HepG2 (cell line): ENCODE measurements around the gene NT5C. TPM values are rescaled to one million over a fixed set of nuclear protein-coding genes. Genes with fewer than 3 reads are reported as not detected.

Experiments used
- AGO1 ChIP-seq: fragments of 200-400 bp; formaldehyde crosslinking; IDR thresholded peaks from 2 replicates; pipeline ENCODE4 v1.6.1; 2017; ENCODE audit warnings: mild to moderate bottlenecking, low read depth, low read length, moderate library complexity; ENCODE audit not compliant: poor library complexity, severe bottlenecking
- ELF1 ChIP-seq: sonication (generic); formaldehyde crosslinking; IDR thresholded peaks from 2 replicates; pipeline ENCODE4 v1.4.0; 2020; ENCODE audit warnings: missing genetic modification reagents
- IRF2 ChIP-seq: IDR thresholded peaks from 2 replicates; pipeline ENCODE4 v1.6.1; 2018; ENCODE audit warnings: missing genetic modification reagents, missing compliant biosample characterization
- MAFK ChIP-seq, 2 experiments: IDR thresholded peaks in 1 of 2; conservative IDR thresholded peaks in 1 of 2; 2 replicates each; pipeline ENCODE4 v1.6.1; 2011; ENCODE audit warnings: improper control_type of control experiment in 2 of 2, low read length in 2 of 2
- NFE2L2 ChIP-seq: fragments of 150-350 bp; IDR thresholded peaks from 2 replicates; pipeline ENCODE4 v1.6.1; 2014; ENCODE audit warnings: low read length
- PHF21A ChIP-seq: sonication (generic); formaldehyde crosslinking; IDR thresholded peaks from 2 replicates; pipeline ENCODE4 v1.5.0; 2020; ENCODE audit warnings: mild to moderate bottlenecking, missing genetic modification reagents
- PHF8 ChIP-seq: sonication (generic); formaldehyde crosslinking; IDR thresholded peaks from 2 replicates; pipeline ENCODE4 v1.5.0; 2020; ENCODE audit warnings: missing genetic modification reagents
- POLR2AphosphoS2 ChIP-seq: IDR thresholded peaks from 2 replicates; pipeline ENCODE4 v1.6.1; 2011; ENCODE audit warnings: low read depth, low read length, improper control_type of control experiment
- TBL1XR1 ChIP-seq: fragments of 150-350 bp; IDR thresholded peaks from 2 replicates; pipeline ENCODE4 v1.6.1; 2014; ENCODE audit warnings: borderline replicate concordance, low read length; ENCODE audit not compliant: partially characterized antibody
- TEAD3 ChIP-seq: optimal IDR thresholded peaks from 2 replicates; pipeline ENCODE3; 2016; ENCODE audit warnings: borderline replicate concordance
- U2AF2 ChIP-seq: fragments of 200-400 bp; formaldehyde crosslinking; IDR thresholded peaks from 2 replicates; pipeline ENCODE4 v1.6.1; 2017; ENCODE audit warnings: low read depth, mild to moderate bottlenecking, low read length
- ZFP90 ChIP-seq: sonication (generic); formaldehyde crosslinking; IDR thresholded peaks from 2 replicates; pipeline ENCODE4 v1.8.0; 2022; ENCODE audit warnings: missing genetic modification reagents, mild to moderate bottlenecking, inconsistent platforms, borderline replicate concordance
- ZNF547 ChIP-seq: sonication (generic); formaldehyde crosslinking; IDR thresholded peaks from 2 replicates; pipeline ENCODE4 v1.5.1; 2020; ENCODE audit warnings: mild to moderate bottlenecking, missing genetic modification reagents
- ZNF550 ChIP-seq: sonication (generic); formaldehyde crosslinking; IDR thresholded peaks from 2 replicates; pipeline ENCODE4 v1.4.0; 2020; ENCODE audit warnings: mild to moderate bottlenecking, missing genetic modification reagents, borderline replicate concordance
- ZSCAN9 ChIP-seq: IDR thresholded peaks from 2 replicates; pipeline ENCODE4 v1.6.1; 2016; ENCODE audit warnings: borderline replicate concordance
- polyA plus RNA-seq, 8 experiments: library from polyadenylated mRNA; depleted of rRNA in 3 of 8; stranded (reverse) in 7 of 8; unstranded in 1 of 8; fragments of >200 nt; fragmentation: Illumina TruSeq in 4 of 8; extraction: Trizol in 4 of 8; gene quantifications; 2 replicates each; pipeline versions ENCODE4 v1.2.1 to v1.2.3, GENCODE V29; 2011 to 2016; ENCODE audit warnings: low read depth in 4 of 8, missing spikeins in 1 of 8, mixed read lengths in 1 of 8; ENCODE audit not compliant: insufficient read depth in 1 of 8
- total RNA-seq, 5 experiments: library from RNA; depleted of rRNA; stranded (reverse); fragments of >200 nt; fragmentation: Illumina TruSeq; extraction: Trizol; gene quantifications; 2 replicates each; pipeline ENCODE4 v1.2.3, GENCODE V29; 2016; ENCODE audit warnings: low read depth in 1 of 5
- TF ChIP-seq, protein P1 (sequence below): sonication (generic); formaldehyde crosslinking; IDR thresholded peaks from 2 replicates; pipeline ENCODE4 v1.5.0; 2020; ENCODE audit warnings: mild to moderate bottlenecking, missing genetic modification reagents, borderline replicate concordance
- TF ChIP-seq, protein P2 (sequence below): sonication (generic); formaldehyde crosslinking; IDR thresholded peaks from 2 replicates; pipeline ENCODE4 v1.4.0; 2020; ENCODE audit warnings: missing genetic modification reagents, borderline replicate concordance
- TF ChIP-seq, protein P3 (sequence below): sonication (generic); formaldehyde crosslinking; IDR thresholded peaks from 2 replicates; pipeline ENCODE4 v1.8.0; 2022; ENCODE audit warnings: missing genetic modification reagents, mild to moderate bottlenecking, inconsistent platforms, borderline replicate concordance
- TF ChIP-seq, protein P4 (sequence below): sonication (generic); formaldehyde crosslinking; IDR thresholded peaks from 2 replicates; pipeline ENCODE4 v1.5.0; 2020; ENCODE audit warnings: mild to moderate bottlenecking, missing genetic modification reagents, moderate library complexity
- TF ChIP-seq, protein P5 (sequence below): sonication (generic); formaldehyde crosslinking; IDR thresholded peaks from 2 replicates; pipeline ENCODE4 v1.5.0; 2020; ENCODE audit warnings: mild to moderate bottlenecking, low read depth, missing genetic modification reagents, borderline replicate concordance

NT5C gene
- total and polyA plus RNA-seq, 2 of the 13 experiments (the other 11 are each of a cell fraction or from before 2014, with no cell fraction given), result 42.8 to 48.6 TPM

DNA sequence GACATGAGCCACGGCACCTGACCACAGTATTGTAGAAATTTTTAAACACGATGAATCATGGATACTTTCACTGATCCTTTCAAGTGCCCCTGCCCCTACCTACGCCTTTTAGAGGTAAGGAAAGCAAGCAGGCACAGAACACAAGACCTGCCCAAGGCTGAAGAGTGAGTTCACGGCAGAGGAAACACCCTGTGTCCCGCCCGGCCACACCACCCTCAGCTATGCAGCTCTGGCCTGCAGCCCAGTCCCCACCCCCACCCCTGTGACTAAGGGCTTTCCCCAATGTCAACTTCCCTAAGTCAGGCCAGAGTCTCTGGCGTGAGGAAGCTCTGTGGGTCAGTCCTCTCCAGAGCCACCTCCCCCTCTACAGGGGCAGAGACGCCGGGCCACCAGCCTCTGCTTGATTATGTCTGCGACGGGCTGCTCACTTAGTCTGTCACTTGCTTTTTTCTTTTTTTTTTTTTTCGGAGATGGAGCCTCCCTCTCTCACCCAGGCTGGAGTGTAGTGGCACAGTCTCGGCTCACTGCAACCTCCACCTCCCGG is 35.4 kb downstream of the NT5C start (continued):
- no peak for TF ChIP-seq PHF8 (CRISPR knock-in tag)
- TF ChIP-seq POLR2AphosphoS2, result no peak
- TF ChIP-seq ZNF550, result no peak
- TF ChIP-seq, protein P1, sequence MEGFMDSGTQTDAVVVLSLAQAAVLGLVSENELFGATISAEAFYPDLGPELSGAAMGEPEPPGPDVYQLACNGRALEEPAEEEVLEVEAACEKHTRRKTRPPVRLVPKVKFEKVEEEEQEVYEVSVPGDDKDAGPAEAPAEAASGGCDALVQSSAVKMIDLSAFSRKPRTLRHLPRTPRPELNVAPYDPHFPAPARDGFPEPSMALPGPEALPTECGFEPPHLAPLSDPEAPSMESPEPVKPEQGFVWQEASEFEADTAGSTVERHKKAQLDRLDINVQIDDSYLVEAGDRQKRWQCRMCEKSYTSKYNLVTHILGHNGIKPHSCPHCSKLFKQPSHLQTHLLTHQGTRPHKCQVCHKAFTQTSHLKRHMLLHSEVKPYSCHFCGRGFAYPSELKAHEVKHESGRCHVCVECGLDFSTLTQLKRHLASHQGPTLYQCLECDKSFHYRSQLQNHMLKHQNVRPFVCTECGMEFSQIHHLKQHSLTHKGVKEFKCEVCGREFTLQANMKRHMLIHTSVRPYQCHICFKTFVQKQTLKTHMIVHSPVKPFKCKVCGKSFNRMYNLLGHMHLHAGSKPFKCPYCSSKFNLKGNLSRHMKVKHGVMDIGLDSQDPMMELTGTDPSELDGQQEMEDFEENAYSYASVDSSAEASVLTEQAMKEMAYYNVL (CRISPR knock-in tag), result no peak; the same call in 1 of the 2 replicates
- TF ChIP-seq PHF21A (CRISPR knock-in tag), result 0 out of 2 replicates have a peak, but pooled peaks have one; percentile 22
- TF ChIP-seq, protein P2, sequence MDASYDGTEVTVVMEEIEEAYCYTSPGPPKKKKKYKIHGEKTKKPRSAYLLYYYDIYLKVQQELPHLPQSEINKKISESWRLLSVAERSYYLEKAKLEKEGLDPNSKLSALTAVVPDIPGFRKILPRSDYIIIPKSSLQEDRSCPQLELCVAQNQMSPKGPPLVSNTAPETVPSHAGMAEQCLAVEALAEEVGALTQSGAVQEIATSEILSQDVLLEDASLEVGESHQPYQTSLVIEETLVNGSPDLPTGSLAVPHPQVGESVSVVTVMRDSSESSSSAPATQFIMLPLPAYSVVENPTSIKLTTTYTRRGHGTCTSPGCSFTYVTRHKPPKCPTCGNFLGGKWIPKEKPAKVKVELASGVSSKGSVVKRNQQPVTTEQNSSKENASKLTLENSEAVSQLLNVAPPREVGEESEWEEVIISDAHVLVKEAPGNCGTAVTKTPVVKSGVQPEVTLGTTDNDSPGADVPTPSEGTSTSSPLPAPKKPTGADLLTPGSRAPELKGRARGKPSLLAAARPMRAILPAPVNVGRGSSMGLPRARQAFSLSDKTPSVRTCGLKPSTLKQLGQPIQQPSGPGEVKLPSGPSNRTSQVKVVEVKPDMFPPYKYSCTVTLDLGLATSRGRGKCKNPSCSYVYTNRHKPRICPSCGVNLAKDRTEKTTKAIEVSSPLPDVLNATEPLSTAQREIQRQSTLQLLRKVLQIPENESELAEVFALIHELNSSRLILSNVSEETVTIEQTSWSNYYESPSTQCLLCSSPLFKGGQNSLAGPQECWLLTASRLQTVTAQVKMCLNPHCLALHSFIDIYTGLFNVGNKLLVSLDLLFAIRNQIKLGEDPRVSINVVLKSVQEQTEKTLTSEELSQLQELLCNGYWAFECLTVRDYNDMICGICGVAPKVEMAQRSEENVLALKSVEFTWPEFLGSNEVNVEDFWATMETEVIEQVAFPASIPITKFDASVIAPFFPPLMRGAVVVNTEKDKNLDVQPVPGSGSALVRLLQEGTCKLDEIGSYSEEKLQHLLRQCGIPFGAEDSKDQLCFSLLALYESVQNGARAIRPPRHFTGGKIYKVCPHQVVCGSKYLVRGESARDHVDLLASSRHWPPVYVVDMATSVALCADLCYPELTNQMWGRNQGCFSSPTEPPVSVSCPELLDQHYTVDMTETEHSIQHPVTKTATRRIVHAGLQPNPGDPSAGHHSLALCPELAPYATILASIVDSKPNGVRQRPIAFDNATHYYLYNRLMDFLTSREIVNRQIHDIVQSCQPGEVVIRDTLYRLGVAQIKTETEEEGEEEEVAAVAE (CRISPR knock-in tag), result 0 out of 2 replicates have a peak, but pooled peaks have one; percentile 43
- peak; percentile 48; the same call in 1 of the 2 replicates for TF ChIP-seq ZSCAN9 (CRISPR knock-in tag)
- peak; percentile 34 for TF ChIP-seq TBL1XR1
- TF ChIP-seq TEAD3, result peak; percentile 94
- no peak for TF ChIP-seq U2AF2
- TF ChIP-seq ZFP90 (CRISPR knock-in tag), result peak; percentile 79; the same call in 1 of the 2 replicates
- TF ChIP-seq, protein P3, sequence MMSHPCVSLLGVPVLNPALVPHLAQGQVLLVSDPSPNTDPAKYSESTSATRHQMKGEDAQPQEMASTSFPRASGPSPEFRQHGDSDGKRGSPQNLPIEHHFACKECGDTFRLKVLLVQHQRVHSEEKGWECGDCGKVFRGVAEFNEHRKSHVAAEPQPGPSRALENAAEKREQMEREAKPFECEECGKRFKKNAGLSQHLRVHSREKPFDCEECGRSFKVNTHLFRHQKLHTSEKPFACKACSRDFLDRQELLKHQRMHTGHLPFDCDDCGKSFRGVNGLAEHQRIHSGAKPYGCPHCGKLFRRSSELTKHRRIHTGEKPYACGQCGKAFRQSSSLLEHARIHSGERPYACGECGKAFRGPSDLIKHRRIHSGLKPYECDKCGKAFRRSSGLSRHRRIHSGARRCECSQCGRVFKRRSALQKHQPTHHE (CRISPR knock-in tag), result no peak
- TF ChIP-seq IRF2 (CRISPR knock-in tag), result peak; percentile 39; the same call in 1 of the 2 replicates
- 0 out of 2 replicates have a peak, but pooled peaks have one; percentile 29 for TF ChIP-seq ZNF547 (CRISPR knock-in tag)
- TF ChIP-seq, protein P4, sequence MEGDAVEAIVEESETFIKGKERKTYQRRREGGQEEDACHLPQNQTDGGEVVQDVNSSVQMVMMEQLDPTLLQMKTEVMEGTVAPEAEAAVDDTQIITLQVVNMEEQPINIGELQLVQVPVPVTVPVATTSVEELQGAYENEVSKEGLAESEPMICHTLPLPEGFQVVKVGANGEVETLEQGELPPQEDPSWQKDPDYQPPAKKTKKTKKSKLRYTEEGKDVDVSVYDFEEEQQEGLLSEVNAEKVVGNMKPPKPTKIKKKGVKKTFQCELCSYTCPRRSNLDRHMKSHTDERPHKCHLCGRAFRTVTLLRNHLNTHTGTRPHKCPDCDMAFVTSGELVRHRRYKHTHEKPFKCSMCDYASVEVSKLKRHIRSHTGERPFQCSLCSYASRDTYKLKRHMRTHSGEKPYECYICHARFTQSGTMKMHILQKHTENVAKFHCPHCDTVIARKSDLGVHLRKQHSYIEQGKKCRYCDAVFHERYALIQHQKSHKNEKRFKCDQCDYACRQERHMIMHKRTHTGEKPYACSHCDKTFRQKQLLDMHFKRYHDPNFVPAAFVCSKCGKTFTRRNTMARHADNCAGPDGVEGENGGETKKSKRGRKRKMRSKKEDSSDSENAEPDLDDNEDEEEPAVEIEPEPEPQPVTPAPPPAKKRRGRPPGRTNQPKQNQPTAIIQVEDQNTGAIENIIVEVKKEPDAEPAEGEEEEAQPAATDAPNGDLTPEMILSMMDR (CRISPR knock-in tag), result peak; percentile 14
- TF ChIP-seq ELF1 (CRISPR knock-in tag), result no peak
- no peak for TF ChIP-seq AGO1
- TF ChIP-seq NFE2L2, result peak; percentile 89
- TF ChIP-seq MAFK (conservative IDR thresholded peaks at IDR 0.05 in 1 of 2, IDR thresholded peaks at IDR 0.05 in 1 of 2; ENCODE audit: low read length in 2 of 2), result peak; percentile 41 to 59; a peak in 3 of 4 replicates
- TF ChIP-seq, protein P5, sequence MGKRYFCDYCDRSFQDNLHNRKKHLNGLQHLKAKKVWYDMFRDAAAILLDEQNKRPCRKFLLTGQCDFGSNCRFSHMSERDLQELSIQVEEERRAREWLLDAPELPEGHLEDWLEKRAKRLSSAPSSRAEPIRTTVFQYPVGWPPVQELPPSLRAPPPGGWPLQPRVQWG, result no peak
